ENCODE results near the gene CFAP161.

The CFAP161 gene

DNA sequence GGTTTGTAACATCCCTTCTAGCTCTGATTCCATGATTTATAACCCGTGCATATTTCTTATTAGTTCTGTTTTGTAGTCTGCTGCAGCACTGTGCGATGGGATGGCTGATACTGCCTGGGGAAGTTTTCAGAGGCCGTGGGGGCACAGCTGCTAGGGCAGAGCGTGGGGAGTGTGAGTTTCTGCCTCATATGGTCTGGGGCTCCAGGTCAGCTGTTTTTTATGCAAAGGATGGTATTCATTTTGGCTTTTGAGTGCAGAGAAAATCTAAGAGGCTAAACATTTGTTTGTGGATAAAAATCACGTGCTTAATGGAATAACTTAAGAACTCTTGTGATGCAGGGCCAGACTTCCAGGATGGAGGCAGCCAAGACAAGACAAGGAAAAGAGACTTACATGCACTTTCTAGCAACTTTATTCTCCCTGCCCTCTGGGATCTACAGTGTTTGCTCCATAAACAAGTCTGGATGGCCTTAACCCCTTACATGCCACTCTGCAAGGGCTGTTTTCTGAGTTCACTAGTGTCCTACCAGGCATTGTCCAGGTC lies 45.5 kb upstream of the CFAP161 start:
- no peaks in the 10 kb centered on the region for H4K20me1 ChIP-seq (ENCODE audit: insufficient read depth, low read length, poor library complexity, severe bottlenecking)
- no peaks in the 10 kb centered on the region for H3F3A ChIP-seq (ENCODE audit: low read depth)
- no peak for TF ChIP-seq EZH2phosphoT487 (IDR thresholded peaks at IDR 0.05; ENCODE audit: borderline replicate concordance)
- no peaks in the 10 kb centered on the region for H3K9me2 ChIP-seq (replicated peaks; ENCODE audit: low read depth, low read length)
- H3K9me3 ChIP-seq (ENCODE audit: insufficient read depth, low read depth, low read length): no peaks in the 10 kb centered on the region
- H3K79me2 ChIP-seq (ENCODE audit: insufficient read depth, low read length): no peaks in the 10 kb centered on the region
- no peak overlapping the region for H3K4me2 ChIP-seq (ENCODE audit: low read depth, low read length, poor library complexity, severe bottlenecking)
- no peak overlapping the region for H3K9ac ChIP-seq (ENCODE audit: low read depth, low read length, poor library complexity, severe bottlenecking)
- H2AFZ ChIP-seq (ENCODE audit: low read length): no peak overlapping the region
- H3K4me3 ChIP-seq (ENCODE audit: low read length, poor library complexity, severe bottlenecking): no peak overlapping the region
- H3K27me3 ChIP-seq (ENCODE audit: insufficient read depth, low read length, poor library complexity, severe bottlenecking): no peaks in the 10 kb centered on the region
- peaks cover 24% of the 10 kb centered on the region for H3K4me1 ChIP-seq (ENCODE audit: insufficient read depth, low read length, poor library complexity, severe bottlenecking)
- H3K36me3 ChIP-seq (ENCODE audit: insufficient read depth, low read length): no peaks in the 10 kb centered on the region

DNA sequence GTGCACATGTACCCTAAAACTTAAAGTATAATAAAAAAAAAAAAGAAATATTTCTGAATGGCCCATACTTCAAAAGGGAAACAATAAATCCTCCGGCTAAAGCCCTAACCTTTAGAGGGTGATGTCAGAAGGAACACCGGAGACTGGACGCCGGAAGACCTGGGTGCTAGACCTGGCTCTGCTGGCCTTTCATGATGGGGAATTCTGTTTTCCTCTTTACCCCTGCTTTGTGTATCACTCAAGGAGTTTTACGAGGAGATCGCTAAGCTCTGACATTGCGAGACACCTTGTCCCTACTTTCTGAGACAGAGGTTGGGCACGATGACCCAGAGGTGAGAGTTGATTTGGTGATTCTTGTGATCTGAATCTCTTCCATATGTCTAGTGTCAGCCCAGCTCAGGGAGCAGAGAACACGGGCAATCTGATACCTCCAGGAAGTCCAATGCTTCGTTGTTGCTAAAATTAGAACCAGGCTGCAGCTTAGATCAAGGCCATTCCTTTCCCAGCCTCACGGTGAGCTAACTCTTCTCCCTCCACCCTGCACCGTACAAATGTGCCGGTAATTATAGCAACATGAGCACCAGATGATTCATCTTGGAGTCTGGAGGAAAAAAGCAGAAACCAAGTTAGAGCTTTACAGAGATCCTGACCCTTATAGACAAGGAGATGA lies 42.0 kb upstream of the CFAP161 start:
- no peaks in the 10 kb centered on the region for H3K36me3 ChIP-seq (ENCODE audit: insufficient read depth, low read length)
- H2AFZ ChIP-seq (ENCODE audit: low read length): peak overlapping the region; percentile 6
- TF ChIP-seq, protein P1, sequence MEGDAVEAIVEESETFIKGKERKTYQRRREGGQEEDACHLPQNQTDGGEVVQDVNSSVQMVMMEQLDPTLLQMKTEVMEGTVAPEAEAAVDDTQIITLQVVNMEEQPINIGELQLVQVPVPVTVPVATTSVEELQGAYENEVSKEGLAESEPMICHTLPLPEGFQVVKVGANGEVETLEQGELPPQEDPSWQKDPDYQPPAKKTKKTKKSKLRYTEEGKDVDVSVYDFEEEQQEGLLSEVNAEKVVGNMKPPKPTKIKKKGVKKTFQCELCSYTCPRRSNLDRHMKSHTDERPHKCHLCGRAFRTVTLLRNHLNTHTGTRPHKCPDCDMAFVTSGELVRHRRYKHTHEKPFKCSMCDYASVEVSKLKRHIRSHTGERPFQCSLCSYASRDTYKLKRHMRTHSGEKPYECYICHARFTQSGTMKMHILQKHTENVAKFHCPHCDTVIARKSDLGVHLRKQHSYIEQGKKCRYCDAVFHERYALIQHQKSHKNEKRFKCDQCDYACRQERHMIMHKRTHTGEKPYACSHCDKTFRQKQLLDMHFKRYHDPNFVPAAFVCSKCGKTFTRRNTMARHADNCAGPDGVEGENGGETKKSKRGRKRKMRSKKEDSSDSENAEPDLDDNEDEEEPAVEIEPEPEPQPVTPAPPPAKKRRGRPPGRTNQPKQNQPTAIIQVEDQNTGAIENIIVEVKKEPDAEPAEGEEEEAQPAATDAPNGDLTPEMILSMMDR (conservative IDR thresholded peaks at IDR 0.05; ENCODE audit: low read length): no peak
- no peak for TF ChIP-seq EZH2phosphoT487 (IDR thresholded peaks at IDR 0.05; ENCODE audit: borderline replicate concordance)
- no peaks in the 10 kb centered on the region for H4K20me1 ChIP-seq (ENCODE audit: insufficient read depth, low read length, poor library complexity, severe bottlenecking)
- H3K4me3 ChIP-seq (ENCODE audit: low read length, poor library complexity, severe bottlenecking): no peak overlapping the region
- no peaks in the 10 kb centered on the region for H3K9me3 ChIP-seq (ENCODE audit: insufficient read depth, low read depth, low read length)
- H3K27me3 ChIP-seq (ENCODE audit: insufficient read depth, low read length, poor library complexity, severe bottlenecking): no peaks in the 10 kb centered on the region
- H3K79me2 ChIP-seq (ENCODE audit: insufficient read depth, low read length): no peaks in the 10 kb centered on the region
- no peaks in the 10 kb centered on the region for H3K9me2 ChIP-seq (replicated peaks; ENCODE audit: low read depth, low read length)
- H3F3A ChIP-seq (ENCODE audit: low read depth): no peaks in the 10 kb centered on the region
- H3K4me1 ChIP-seq (ENCODE audit: insufficient read depth, low read length, poor library complexity, severe bottlenecking): peaks cover 6% of the 10 kb centered on the region
- H3K4me2 ChIP-seq (ENCODE audit: low read depth, low read length, poor library complexity, severe bottlenecking): no peak overlapping the region
- no peak overlapping the region for H3K9ac ChIP-seq (ENCODE audit: low read depth, low read length, poor library complexity, severe bottlenecking)

DNA sequence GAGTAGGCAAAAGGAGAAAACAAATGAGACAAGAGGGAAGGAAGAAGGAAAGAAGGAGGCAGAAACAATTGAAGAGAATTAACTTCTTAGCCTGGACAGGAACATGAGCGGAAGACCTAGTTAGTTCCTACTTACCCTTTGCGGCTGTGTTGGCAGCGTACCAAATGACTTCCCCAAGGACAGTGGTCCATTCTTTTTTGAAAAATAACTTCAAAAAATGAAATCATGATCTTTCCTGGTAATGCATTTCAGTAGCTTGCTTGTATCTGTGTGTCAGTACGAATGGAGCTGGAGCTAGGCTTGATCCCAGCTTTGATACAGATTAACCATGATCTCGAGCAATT lies 41.5 kb upstream of the CFAP161 start:
- H3K9me3 ChIP-seq (ENCODE audit: insufficient read depth, low read depth, low read length): no peaks in the 10 kb centered on the region
- TF ChIP-seq, protein P1 (conservative IDR thresholded peaks at IDR 0.05; ENCODE audit: low read length): no peak
- TF ChIP-seq EZH2phosphoT487 (IDR thresholded peaks at IDR 0.05; ENCODE audit: borderline replicate concordance): no peak
- H3K9me2 ChIP-seq (replicated peaks; ENCODE audit: low read depth, low read length): no peaks in the 10 kb centered on the region
- no peaks in the 10 kb centered on the region for H3K36me3 ChIP-seq (ENCODE audit: insufficient read depth, low read length)
- peak overlapping the region; percentile 6 for H2AFZ ChIP-seq (ENCODE audit: low read length)
- H3K4me2 ChIP-seq (ENCODE audit: low read depth, low read length, poor library complexity, severe bottlenecking): no peak overlapping the region
- H3K4me3 ChIP-seq (ENCODE audit: low read length, poor library complexity, severe bottlenecking): no peak overlapping the region
- H3K4me1 ChIP-seq (ENCODE audit: insufficient read depth, low read length, poor library complexity, severe bottlenecking): peaks cover 6% of the 10 kb centered on the region
- no peaks in the 10 kb centered on the region for H4K20me1 ChIP-seq (ENCODE audit: insufficient read depth, low read length, poor library complexity, severe bottlenecking)
- H3K9ac ChIP-seq (ENCODE audit: low read depth, low read length, poor library complexity, severe bottlenecking): no peak overlapping the region
- H3K79me2 ChIP-seq (ENCODE audit: insufficient read depth, low read length): no peaks in the 10 kb centered on the region
- no peaks in the 10 kb centered on the region for H3K27me3 ChIP-seq (ENCODE audit: insufficient read depth, low read length, poor library complexity, severe bottlenecking)
- H3F3A ChIP-seq (ENCODE audit: low read depth): no peaks in the 10 kb centered on the region

GRCh38 chr15:81093961-81094360 lies 40.1 kb upstream of the CFAP161 start:
- H3K9me3 ChIP-seq (ENCODE audit: insufficient read depth, low read depth, low read length): no peaks in the 10 kb centered on the region
- H3K4me1 ChIP-seq (ENCODE audit: insufficient read depth, low read length, poor library complexity, severe bottlenecking): peaks cover 10% of the 10 kb centered on the region
- H3K4me3 ChIP-seq (ENCODE audit: low read length, poor library complexity, severe bottlenecking): no peak overlapping the region
- no peak overlapping the region for H3K4me2 ChIP-seq (ENCODE audit: low read depth, low read length, poor library complexity, severe bottlenecking)
- no peaks in the 10 kb centered on the region for H3K36me3 ChIP-seq (ENCODE audit: insufficient read depth, low read length)
- no peak overlapping the region for H3K9ac ChIP-seq (ENCODE audit: low read depth, low read length, poor library complexity, severe bottlenecking)
- H3K27me3 ChIP-seq (ENCODE audit: insufficient read depth, low read length, poor library complexity, severe bottlenecking): no peaks in the 10 kb centered on the region
- H4K20me1 ChIP-seq (ENCODE audit: insufficient read depth, low read length, poor library complexity, severe bottlenecking): no peaks in the 10 kb centered on the region
- no peaks in the 10 kb centered on the region for H3K9me2 ChIP-seq (replicated peaks; ENCODE audit: low read depth, low read length)
- TF ChIP-seq EZH2phosphoT487 (IDR thresholded peaks at IDR 0.05; ENCODE audit: borderline replicate concordance): no peak
- TF ChIP-seq, protein P1 (conservative IDR thresholded peaks at IDR 0.05; ENCODE audit: low read length): no peak
- H3F3A ChIP-seq (ENCODE audit: low read depth): no peaks in the 10 kb centered on the region
- H2AFZ ChIP-seq (ENCODE audit: low read length): no peak overlapping the region
- no peaks in the 10 kb centered on the region for H3K79me2 ChIP-seq (ENCODE audit: insufficient read depth, low read length)

Measured in Loucy (cell line).